GM12872 (cell line): Measurements from ENCODE around the gene ENOX1.

Source experiments
- TF ChIP-seq, protein P1 (sequence below): IDR thresholded peaks from 3 replicates; pipeline ENCODE4 v1.5.1; 2011; ENCODE audit warnings: low read depth, mild to moderate bottlenecking, low read length, moderate library complexity; ENCODE audit not compliant: insufficient read depth

Gene ENOX1

GRCh38 chr13:43528992-43529391, 257.8 kb downstream of the ENOX1 start:
- TF ChIP-seq, protein P1, sequence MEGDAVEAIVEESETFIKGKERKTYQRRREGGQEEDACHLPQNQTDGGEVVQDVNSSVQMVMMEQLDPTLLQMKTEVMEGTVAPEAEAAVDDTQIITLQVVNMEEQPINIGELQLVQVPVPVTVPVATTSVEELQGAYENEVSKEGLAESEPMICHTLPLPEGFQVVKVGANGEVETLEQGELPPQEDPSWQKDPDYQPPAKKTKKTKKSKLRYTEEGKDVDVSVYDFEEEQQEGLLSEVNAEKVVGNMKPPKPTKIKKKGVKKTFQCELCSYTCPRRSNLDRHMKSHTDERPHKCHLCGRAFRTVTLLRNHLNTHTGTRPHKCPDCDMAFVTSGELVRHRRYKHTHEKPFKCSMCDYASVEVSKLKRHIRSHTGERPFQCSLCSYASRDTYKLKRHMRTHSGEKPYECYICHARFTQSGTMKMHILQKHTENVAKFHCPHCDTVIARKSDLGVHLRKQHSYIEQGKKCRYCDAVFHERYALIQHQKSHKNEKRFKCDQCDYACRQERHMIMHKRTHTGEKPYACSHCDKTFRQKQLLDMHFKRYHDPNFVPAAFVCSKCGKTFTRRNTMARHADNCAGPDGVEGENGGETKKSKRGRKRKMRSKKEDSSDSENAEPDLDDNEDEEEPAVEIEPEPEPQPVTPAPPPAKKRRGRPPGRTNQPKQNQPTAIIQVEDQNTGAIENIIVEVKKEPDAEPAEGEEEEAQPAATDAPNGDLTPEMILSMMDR, result no peak

DNA sequence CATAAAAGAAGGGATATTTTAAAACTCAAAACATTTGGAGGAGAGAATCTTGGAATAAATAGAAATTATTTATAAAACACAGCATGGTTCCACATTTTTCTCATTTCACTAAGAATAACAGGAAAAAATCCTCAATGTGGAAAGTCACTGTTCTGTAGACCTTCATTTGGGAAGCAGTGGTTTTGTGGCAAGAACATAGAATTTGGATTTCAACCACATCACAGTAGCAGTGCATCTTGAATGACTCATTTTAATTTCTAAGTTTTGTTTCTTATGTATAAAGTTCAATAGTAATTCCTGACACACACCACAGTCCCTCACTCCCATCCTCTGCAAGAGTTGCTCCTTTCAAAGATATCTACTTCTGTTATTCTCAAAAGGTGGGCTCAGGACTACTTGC, 264.0 kb downstream of the ENOX1 start:
- TF ChIP-seq, protein P1, result no peak

- TF ChIP-seq, protein P1, result no peak
Measured at GRCh38 chr13:43520351-43520750, 266.4 kb downstream of the ENOX1 start.

GRCh38 chr13:43518833-43519232, 267.9 kb downstream of the ENOX1 start:
- TF ChIP-seq, protein P1, result no peak

GRCh38 chr13:43516401-43516833, 270.4 kb downstream of the ENOX1 start:
- TF ChIP-seq, protein P1, result no peak

DNA sequence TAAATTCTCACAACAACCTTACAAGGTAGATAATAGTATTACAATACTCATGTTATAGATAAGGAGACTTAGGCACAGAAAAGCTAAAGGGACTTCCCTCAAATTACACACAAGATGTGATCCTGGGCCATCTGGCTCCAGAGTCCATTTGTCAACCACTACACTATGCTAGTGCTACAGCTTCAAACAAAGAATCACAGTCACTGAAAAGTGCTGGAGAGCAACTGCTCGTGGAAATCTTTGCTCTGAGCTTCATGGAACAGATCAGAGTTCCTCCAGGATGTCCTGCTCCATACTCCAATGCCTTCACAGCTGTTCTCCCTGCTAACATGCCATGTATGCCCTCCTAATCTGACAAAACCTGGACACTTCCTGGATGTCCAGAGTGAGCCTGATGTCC, 271.2 kb downstream of the ENOX1 start:
- TF ChIP-seq, protein P1, result no peak

GRCh38 chr13:43514311-43514710, 272.5 kb downstream of the ENOX1 start:
- TF ChIP-seq, protein P1, result no peak

DNA sequence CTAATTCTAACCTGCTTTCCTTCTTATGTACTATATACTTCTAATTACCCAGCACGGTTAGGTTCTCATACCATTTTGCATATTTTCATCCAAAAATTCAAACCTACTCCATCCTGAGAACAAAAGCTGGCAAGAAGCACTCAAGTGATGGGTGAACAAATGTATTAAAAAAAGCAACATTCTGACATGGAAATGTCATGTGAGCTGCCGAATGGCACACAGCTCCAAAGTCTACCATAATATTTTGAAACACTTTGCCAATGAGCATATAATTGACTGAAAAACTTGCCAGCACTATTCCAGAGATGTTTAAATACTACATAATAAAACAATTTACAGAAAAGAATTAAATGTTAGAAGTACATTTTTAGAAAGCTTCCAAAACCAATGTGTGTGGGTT, 274.6 kb downstream of the ENOX1 start:
- TF ChIP-seq, protein P1, result no peak
